ENCODE data around the gene SMARCA2. TPM values are rescaled to one million over a fixed set of nuclear protein-coding genes. Genes with fewer than 3 reads are reported as not detected.

The SMARCA2 gene
- total RNA-seq, 1 donor from 2014 or later, result 238 TPM

DNA sequence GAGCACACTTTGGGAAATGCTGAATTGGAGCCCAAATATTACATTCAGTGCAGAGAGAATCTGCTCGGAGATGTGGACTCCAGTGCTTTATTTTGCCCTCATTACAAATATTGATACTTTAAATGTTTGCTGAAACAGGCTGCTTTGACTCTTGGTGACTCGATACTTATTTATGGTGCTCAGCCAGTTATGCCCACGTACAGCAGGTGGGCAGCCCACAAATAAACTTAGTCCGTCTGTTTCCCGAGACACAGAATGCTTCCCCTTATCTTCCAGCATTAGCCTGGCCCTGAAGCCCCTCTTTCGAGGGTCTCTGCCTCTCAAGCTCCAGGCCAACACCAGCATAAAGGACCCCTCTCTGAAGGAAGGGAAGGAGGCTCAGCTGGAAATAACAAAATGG lies 158.7 kb downstream of the SMARCA2 start:
- DNase-seq (no peak), ATAC-seq (ENCODE audit: low read depth) (no peak)
- H3K27ac Mint-ChIP-seq, result no peak overlapping the region
- H3K4me3 Mint-ChIP-seq, result no peak overlapping the region
- POLR2A ChIA-PET, result no interaction called here
- TF ChIP-seq, protein P1, sequence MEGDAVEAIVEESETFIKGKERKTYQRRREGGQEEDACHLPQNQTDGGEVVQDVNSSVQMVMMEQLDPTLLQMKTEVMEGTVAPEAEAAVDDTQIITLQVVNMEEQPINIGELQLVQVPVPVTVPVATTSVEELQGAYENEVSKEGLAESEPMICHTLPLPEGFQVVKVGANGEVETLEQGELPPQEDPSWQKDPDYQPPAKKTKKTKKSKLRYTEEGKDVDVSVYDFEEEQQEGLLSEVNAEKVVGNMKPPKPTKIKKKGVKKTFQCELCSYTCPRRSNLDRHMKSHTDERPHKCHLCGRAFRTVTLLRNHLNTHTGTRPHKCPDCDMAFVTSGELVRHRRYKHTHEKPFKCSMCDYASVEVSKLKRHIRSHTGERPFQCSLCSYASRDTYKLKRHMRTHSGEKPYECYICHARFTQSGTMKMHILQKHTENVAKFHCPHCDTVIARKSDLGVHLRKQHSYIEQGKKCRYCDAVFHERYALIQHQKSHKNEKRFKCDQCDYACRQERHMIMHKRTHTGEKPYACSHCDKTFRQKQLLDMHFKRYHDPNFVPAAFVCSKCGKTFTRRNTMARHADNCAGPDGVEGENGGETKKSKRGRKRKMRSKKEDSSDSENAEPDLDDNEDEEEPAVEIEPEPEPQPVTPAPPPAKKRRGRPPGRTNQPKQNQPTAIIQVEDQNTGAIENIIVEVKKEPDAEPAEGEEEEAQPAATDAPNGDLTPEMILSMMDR (IDR thresholded peaks at IDR 0.05), result no peak
- H3K27me3 Mint-ChIP-seq, result no peaks in the 10 kb centered on the region
- no peaks in the 10 kb centered on the region for H3K9me3 Mint-ChIP-seq
- CTCF ChIA-PET, result no interaction called here
- intact Hi-C loops (cut with micrococcal nuclease), result no loop called here
- no peaks in the 10 kb centered on the region for H3K4me1 Mint-ChIP-seq
- H3K36me3 Mint-ChIP-seq (ENCODE audit: low read depth), result peaks cover 63% of the 10 kb centered on the region

DNA sequence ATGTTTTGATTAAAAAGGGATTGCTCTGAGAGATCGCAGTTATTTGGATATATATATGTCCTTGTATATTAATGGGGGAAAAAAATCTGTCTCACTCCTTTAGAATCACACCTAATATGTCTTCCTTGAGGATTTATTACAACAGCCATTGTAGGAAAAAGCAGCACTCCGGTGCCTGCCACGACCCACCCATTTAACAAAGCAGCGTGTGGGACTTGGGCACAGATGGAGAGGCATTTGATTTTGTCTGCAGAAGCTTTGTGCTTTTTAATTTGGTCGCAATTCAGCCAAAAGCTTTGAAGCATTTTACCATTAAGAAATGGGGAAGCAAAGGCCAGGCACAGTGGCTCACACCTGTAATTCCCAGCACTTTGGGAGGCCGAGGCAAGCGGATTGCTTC lies 159.2 kb downstream of the SMARCA2 start:
- Mint-ChIP-seq H3K27me3 (no peaks in the 10 kb centered on the region), H3K4me1 (no peaks in the 10 kb centered on the region), H3K4me3 (no peak overlapping the region), H3K9me3 (no peaks in the 10 kb centered on the region), H3K36me3 (ENCODE audit: low read depth) (peaks cover 59% of the 10 kb centered on the region), H3K27ac (no peak overlapping the region)
- DNase-seq, result no peak
- intact Hi-C loops (cut with micrococcal nuclease), result no loop called here
- CTCF ChIA-PET, result no interaction called here
- POLR2A ChIA-PET, result interaction anchor here (0.7 kb wide), 1 partner anchor 46 kb away, joined by 8 read pairs; no protein-coding TSS in a partner anchor
- TF ChIP-seq, protein P1 (IDR thresholded peaks at IDR 0.05), result no peak
- ATAC-seq (ENCODE audit: low read depth), result no peak

DNA sequence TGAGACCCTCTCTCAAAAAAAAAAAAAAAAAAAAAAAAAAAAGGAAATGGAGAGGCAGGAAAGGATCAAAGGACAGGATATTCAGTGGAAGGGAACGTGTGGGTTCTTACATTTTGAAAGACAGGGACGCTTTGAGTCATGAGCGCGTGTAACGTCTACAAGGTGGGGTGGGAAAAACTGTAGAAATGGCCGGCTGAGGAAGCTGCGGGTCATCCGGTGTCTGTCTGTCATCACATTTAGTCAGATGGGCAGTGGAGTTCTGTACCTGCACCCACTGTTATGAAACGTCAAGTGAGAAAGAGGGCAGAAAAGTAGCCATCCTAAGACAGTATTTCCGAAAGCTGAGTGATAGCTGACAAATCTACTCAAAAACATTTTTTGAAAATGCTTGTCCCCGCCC lies 159.8 kb downstream of the SMARCA2 start:
- DNase-seq (no peak), ATAC-seq (ENCODE audit: low read depth) (no peak)
- POLR2A ChIA-PET, result interaction anchor here (0.7 kb wide), 1 partner anchor 47 kb away, joined by 8 read pairs; no protein-coding TSS in a partner anchor
- Mint-ChIP-seq H3K36me3 (ENCODE audit: low read depth) (peaks cover 58% of the 10 kb centered on the region), H3K9me3 (no peaks in the 10 kb centered on the region), H3K4me3 (no peak overlapping the region), H3K27ac (no peak overlapping the region), H3K4me1 (no peaks in the 10 kb centered on the region), H3K27me3 (no peaks in the 10 kb centered on the region)
- CTCF ChIA-PET, result no interaction called here
- intact Hi-C loops (cut with micrococcal nuclease), result no loop called here
- TF ChIP-seq, protein P1 (IDR thresholded peaks at IDR 0.05), result no peak

DNA sequence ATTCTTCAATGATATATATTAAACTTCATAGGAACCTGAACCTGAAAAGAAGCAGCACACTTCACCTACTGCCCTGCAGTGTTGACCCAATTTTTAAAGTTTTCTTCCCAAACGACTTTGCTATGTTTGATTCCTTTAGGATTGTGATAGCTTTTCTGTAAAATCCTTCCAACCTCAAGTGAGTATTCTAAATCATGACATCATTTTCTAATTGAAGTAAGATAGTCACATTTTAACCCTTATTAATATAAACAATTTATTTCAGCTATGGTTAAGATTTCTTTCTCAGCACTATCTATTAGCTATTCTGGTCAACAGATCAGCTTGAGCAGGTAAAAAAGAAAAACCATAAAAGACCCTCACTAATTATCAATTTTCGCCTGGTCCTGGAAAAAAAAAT lies 162.0 kb downstream of the SMARCA2 start:
- ATAC-seq (ENCODE audit: low read depth), result no peak
- CTCF ChIA-PET, result interaction anchor here (1.4 kb wide), 1 partner anchor 45 kb away, joined by 5 read pairs; no protein-coding TSS in a partner anchor

DNA sequence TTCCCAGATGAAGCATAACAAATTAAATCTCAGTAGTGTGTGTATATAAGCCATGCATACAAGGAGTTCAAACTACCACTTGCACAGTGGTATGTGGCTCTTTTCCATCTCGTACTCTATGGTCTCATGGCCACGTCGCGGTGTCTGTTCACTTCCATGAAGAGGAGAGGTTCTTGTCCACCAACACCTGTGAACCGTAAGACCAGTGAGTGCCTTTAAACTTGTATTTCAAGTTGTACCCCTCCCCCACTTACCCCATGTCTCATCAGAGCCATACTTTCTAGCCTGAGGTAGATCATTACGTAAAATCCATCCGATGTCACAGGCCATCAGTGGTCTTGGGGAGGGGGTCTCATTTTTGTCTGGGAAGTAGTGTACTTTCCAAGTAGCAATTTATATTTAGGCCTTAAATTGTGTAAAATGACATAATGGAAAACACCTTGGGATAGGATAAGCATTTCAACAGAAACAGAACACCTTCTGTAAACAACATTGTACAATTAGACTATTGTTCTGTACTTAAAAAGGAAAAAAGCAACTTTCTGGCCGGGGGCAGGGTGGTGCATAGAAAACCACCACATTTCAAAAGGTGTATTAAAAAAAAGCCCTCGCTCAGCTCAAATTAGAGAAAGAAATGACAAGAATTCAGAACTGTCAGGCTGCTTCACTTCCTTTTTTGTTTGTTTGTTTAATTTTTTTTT lies 163.0 kb downstream of the SMARCA2 start:
- Mint-ChIP-seq H3K4me1 (no peaks in the 10 kb centered on the region), H3K27ac (no peak overlapping the region), H3K27me3 (no peaks in the 10 kb centered on the region), H3K36me3 (ENCODE audit: low read depth) (peaks cover 41% of the 10 kb centered on the region), H3K4me3 (no peak overlapping the region), H3K9me3 (no peaks in the 10 kb centered on the region)
- TF ChIP-seq, protein P1 (IDR thresholded peaks at IDR 0.05), result no peak
- intact Hi-C loops (cut with micrococcal nuclease), result no loop called here
- POLR2A ChIA-PET, result no interaction called here
- ATAC-seq (ENCODE audit: low read depth), result no peak
- CTCF ChIA-PET, result interaction anchor here (1.2 kb wide), 1 partner anchor 31 kb away, joined by 4 read pairs; no protein-coding TSS in a partner anchor
- DNase-seq, result no peak

More for the DNA sequence above, 162.0 kb downstream of the SMARCA2 start:
- TF ChIP-seq, protein P1 (IDR thresholded peaks at IDR 0.05), result no peak
- Mint-ChIP-seq H3K27ac (no peak overlapping the region), H3K9me3 (no peaks in the 10 kb centered on the region), H3K4me3 (no peak overlapping the region), H3K27me3 (no peaks in the 10 kb centered on the region), H3K36me3 (ENCODE audit: low read depth) (peaks cover 44% of the 10 kb centered on the region), H3K4me1 (no peaks in the 10 kb centered on the region)
- POLR2A ChIA-PET, result no interaction called here
- no peak for DNase-seq
- intact Hi-C loops (cut with micrococcal nuclease), result no loop called here

Measured in activated B cell treated with CpG ODN at 0.5 μM for 24 hours (primary cell).